Frontal cortex (tissue), 1 donor: ENCODE data around the gene DYNC1I1. TPM values are rescaled to one million over a fixed set of nuclear protein-coding genes. Genes with fewer than 3 reads are reported as not detected.

Experiments used
- total RNA-seq: library from RNA; depleted of rRNA; stranded (reverse); fragments of >200 nt; gene quantifications from one replicate; pipeline ENCODE4 v1.2.3, GENCODE V29; 2014

DYNC1I1 gene
- total RNA-seq, 1 donor from 2014 or later, result 157 TPM

Other genes with a start within 250 kb of the DYNC1I1 start
- gene PDK4, start 176.0 kb upstream of the DYNC1I1 start, total RNA-seq, result 2.9 TPM